22Rv1 (cell line): ENCODE results near the gene CDK6.

Experiments
- ZFX ChIP-seq: fragments of 450-650 bp; IDR thresholded peaks from 2 replicates; pipeline ENCODE4 v1.6.1; 2017; ENCODE audit warnings: antibody characterized with exemption, borderline replicate concordance
- TF ChIP-seq, protein P1 (sequence below): fragments of 450-650 bp; IDR thresholded peaks from 2 replicates; pipeline ENCODE4 v1.5.1; 2017; ENCODE audit warnings: mild to moderate bottlenecking

DNA sequence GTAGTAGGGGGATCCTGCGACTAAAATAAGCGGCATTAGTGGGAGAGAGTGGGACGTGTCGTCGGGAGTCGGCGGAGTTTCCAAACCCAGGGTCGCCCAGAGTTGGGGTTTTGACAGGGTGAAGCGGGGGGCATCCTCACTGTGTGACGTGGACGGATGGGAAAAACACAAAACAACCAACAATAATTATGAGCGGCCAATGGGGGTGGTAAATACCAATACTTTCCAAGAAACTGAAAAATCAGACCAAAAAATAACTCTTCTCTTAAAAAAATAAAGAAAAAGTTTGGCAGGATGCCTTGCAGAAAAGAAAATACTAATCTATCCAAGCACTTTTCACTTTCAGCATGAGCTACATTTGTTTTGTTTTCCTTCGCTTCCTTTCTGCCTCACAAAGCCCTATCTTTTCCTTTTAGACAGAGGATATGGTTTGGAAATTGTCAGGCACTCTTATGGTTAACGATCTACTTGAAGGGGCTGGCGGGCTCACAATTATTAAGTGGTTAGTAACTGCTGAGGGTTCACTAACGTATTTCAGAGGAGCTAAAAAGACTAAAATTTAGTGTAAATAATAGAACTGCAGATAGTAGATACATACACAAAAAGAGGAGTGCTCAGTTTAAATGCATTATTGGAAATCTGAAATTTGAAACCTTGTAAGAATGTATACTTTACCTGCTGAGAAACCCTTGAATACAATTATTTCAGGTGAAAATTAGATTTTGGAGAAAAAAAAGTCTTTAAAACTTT lies 802 bp upstream of the CDK6 start:
- TF ChIP-seq, protein P1, sequence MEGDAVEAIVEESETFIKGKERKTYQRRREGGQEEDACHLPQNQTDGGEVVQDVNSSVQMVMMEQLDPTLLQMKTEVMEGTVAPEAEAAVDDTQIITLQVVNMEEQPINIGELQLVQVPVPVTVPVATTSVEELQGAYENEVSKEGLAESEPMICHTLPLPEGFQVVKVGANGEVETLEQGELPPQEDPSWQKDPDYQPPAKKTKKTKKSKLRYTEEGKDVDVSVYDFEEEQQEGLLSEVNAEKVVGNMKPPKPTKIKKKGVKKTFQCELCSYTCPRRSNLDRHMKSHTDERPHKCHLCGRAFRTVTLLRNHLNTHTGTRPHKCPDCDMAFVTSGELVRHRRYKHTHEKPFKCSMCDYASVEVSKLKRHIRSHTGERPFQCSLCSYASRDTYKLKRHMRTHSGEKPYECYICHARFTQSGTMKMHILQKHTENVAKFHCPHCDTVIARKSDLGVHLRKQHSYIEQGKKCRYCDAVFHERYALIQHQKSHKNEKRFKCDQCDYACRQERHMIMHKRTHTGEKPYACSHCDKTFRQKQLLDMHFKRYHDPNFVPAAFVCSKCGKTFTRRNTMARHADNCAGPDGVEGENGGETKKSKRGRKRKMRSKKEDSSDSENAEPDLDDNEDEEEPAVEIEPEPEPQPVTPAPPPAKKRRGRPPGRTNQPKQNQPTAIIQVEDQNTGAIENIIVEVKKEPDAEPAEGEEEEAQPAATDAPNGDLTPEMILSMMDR = no peak
- TF ChIP-seq ZFX = no peak
